ENCODE results near the gene UQCR11. TPM values are rescaled to one million over a fixed set of nuclear protein-coding genes. Genes with fewer than 3 reads are reported as not detected.

UQCR11 gene
- total and polyA plus RNA-seq, 2 of the 8 experiments (the other 6 are each of a cell fraction or from before 2014, with no cell fraction given), result 162 to 171 TPM

- TF ChIP-seq SP4 (IDR thresholded peaks at IDR 0.05; ENCODE audit: low read length), result peak; percentile 61; the same call in 1 of the 2 replicates
- no peak for TF ChIP-seq JUN (IDR thresholded peaks at IDR 0.05; ENCODE audit: low read depth, low read length)
- TF ChIP-seq EP300 (IDR thresholded peaks at IDR 0.05; ENCODE audit: borderline replicate concordance in 1 of 2, low read depth in 2 of 2, low read length in 2 of 2), result no peak
- peak; percentile 9; the same call in 1 of the 2 replicates for TF ChIP-seq CREB1 (IDR thresholded peaks at IDR 0.05)
- no peak for TF ChIP-seq TEAD4 (IDR thresholded peaks at IDR 0.05; ENCODE audit: low read depth, low read length)
- peak; percentile 92 for TF ChIP-seq POLR2AphosphoS5 (IDR thresholded peaks at IDR 0.05; ENCODE audit: low read depth, low read length)
- peak; percentile 37 for TF ChIP-seq KDM4A (IDR thresholded peaks at IDR 0.05; ENCODE audit: low read depth, low read length, severe bottlenecking)
- TF ChIP-seq TBP (IDR thresholded peaks at IDR 0.05; ENCODE audit: low read depth, low read length), result peak; percentile 75
- TF ChIP-seq BACH1 (IDR thresholded peaks at IDR 0.05; ENCODE audit: low read length), result peak; percentile 85
- no peak for TF ChIP-seq SAP30 (IDR thresholded peaks at IDR 0.05; ENCODE audit: insufficient read depth, insufficient replicate concordance, low read length)
- TF ChIP-seq SP1 (IDR thresholded peaks at IDR 0.05; ENCODE audit: low read depth, low read length), result no peak
These were observed 13.1 kb downstream of the UQCR11 start (continued) for GRCh38 chr19:1592024-1592754.
